Upper lobe of right lung (tissue), 1 donor: ENCODE data around the gene BBS12. TPM values are rescaled to one million over a fixed set of nuclear protein-coding genes. Genes with fewer than 3 reads are reported as not detected.

Experiments
- ATAC-seq: fragments of 200-7000 bp; cut with Tn5 transposase; one replicate; pipeline ENCODE4 v1.9.1; 2020; ENCODE audit warnings: mild to moderate bottlenecking, moderate library complexity
- DNase-seq: peaks from one replicate; pipeline ENCODE4 v3.0.0-alpha.2; 2020
- H3K27ac ChIP-seq: fragments of 200-600 bp; one replicate; pipeline ENCODE4 v1.8.0; 2022
- H3K27me3 ChIP-seq: fragments of 200-600 bp; one replicate; pipeline ENCODE4 v1.8.0; 2022; ENCODE audit warnings: mild to moderate bottlenecking
- H3K36me3 ChIP-seq: fragments of 200-600 bp; one replicate; pipeline ENCODE4 v1.8.0; 2022
- H3K4me1 ChIP-seq: fragments of 200-600 bp; one replicate; pipeline ENCODE4 v1.8.0; 2022
- H3K4me3 ChIP-seq: fragments of 200-600 bp; one replicate; pipeline ENCODE4 v1.8.0; 2022; ENCODE audit warnings: mild to moderate bottlenecking
- H3K9me3 ChIP-seq: fragments of 200-600 bp; one replicate; pipeline ENCODE4 v1.8.0; 2022
- intact Hi-C: fragments of 100-400 bp; cut with DNase I; formaldehyde crosslinking; loops from one replicate; pipeline ENCODE4 v1.11.0; 2022
- total RNA-seq: library from RNA; stranded (reverse); fragmentation: NEBNext Ultra II Directional; extraction: Animal tissue kit (Norgen Biotek cat#: 25700); gene quantifications from one replicate; pipeline ENCODE4 v1.2.1, GENCODE V29; 2021
- TF ChIP-seq, protein P1 (sequence below): fragments of 200-600 bp; IDR thresholded peaks from one replicate; pipeline ENCODE4 v1.8.0; 2022; ENCODE audit warnings: antibody characterized with exemption
- donor health status: DM: no; HTN: yes; CAD: no; lungs with severe emphysema.

BBS12 gene
- total RNA-seq, 1 donor from 2014 or later: 2.8 TPM

DNA sequence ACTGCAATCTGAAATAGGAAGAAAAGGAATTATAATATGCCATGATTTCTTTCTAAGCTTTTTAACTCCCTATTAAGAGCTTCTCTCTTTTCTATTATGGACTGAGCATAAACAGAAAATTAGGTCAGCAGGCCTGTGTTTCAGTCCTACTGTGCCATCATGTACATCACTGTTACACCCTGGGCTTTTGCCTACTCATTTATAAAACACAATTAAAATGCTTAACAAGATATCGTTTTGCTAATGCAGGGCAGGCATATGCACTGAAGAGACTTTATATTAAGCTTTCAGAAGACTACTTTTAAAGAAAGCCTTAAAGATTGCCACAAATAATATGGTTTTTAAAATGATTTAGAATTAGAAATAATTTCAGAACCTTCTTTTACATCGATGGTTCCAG is 828 bp upstream of the BBS12 start:
- Histone ChIP-seq H3K27me3 (no peaks in the 10 kb centered on the region), H3K36me3 (no peaks in the 10 kb centered on the region), H3K4me1 (peaks cover 9% of the 10 kb centered on the region), H3K27ac (peak overlapping the region; percentile 61), H3K9me3 (no peaks in the 10 kb centered on the region), H3K4me3 (peak overlapping the region; percentile 59)
- ATAC-seq (no peak), DNase-seq (no peak)
- TF ChIP-seq, protein P1, sequence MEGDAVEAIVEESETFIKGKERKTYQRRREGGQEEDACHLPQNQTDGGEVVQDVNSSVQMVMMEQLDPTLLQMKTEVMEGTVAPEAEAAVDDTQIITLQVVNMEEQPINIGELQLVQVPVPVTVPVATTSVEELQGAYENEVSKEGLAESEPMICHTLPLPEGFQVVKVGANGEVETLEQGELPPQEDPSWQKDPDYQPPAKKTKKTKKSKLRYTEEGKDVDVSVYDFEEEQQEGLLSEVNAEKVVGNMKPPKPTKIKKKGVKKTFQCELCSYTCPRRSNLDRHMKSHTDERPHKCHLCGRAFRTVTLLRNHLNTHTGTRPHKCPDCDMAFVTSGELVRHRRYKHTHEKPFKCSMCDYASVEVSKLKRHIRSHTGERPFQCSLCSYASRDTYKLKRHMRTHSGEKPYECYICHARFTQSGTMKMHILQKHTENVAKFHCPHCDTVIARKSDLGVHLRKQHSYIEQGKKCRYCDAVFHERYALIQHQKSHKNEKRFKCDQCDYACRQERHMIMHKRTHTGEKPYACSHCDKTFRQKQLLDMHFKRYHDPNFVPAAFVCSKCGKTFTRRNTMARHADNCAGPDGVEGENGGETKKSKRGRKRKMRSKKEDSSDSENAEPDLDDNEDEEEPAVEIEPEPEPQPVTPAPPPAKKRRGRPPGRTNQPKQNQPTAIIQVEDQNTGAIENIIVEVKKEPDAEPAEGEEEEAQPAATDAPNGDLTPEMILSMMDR: no peak
- intact Hi-C loops: no loop called here

DNA sequence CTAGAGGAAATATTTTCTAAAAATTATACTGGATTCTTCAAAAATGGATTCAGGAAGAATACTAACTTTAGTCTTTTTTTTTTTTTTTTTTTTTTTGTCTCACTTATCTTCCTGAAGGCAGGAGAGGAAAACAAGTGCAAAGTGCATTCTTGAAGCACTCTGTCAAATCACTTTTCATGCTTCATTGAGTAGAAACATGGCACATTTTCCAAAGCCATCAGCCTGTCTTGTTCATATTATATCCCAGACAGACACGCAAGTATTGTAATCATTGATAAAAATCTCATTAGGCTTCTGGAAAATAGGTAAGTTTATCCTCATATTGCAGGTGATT is 1.2 kb downstream of the BBS12 start:
- intact Hi-C loops: no loop called here
- H3K27me3 ChIP-seq: no peaks in the 10 kb centered on the region
- DNase-seq (no peak), ATAC-seq (no peak)
- no peaks in the 10 kb centered on the region for H3K36me3 ChIP-seq
- H3K9me3 ChIP-seq: no peaks in the 10 kb centered on the region
- H3K4me3 ChIP-seq: peak overlapping the region; percentile 28
- peaks cover 9% of the 10 kb centered on the region for H3K4me1 ChIP-seq
- H3K27ac ChIP-seq: peak overlapping the region; percentile 64
- TF ChIP-seq, protein P1: no peak

DNA sequence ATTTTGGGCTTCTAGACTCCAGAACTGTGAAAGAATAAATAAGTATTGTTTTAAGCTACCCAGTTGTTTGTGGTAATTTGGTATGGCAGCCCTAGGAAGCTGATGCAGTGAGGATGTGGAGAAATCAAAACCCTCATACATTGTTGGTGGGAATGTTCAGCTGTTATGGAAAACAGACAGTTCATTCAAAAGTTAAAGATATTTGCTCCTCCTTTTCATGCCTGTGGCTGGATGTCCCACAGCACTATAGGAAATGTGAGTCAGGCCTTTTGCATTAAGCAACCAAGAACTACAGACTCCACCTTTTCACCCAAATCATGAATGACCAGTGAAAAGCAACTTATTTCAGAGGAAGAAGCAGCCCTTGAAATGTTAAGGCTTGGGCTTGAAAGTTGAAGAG is 6.7 kb downstream of the BBS12 start:
- H3K27me3 ChIP-seq: no peaks in the 10 kb centered on the region
- no peak overlapping the region for H3K27ac ChIP-seq
- TF ChIP-seq, protein P1: no peak
- no peaks in the 10 kb centered on the region for H3K9me3 ChIP-seq
- DNase-seq (no peak), ATAC-seq (no peak)
- intact Hi-C loops: no loop called here
- no peak overlapping the region for H3K4me3 ChIP-seq
- peaks cover 9% of the 10 kb centered on the region for H3K36me3 ChIP-seq
- H3K4me1 ChIP-seq: peaks cover 6% of the 10 kb centered on the region

DNA sequence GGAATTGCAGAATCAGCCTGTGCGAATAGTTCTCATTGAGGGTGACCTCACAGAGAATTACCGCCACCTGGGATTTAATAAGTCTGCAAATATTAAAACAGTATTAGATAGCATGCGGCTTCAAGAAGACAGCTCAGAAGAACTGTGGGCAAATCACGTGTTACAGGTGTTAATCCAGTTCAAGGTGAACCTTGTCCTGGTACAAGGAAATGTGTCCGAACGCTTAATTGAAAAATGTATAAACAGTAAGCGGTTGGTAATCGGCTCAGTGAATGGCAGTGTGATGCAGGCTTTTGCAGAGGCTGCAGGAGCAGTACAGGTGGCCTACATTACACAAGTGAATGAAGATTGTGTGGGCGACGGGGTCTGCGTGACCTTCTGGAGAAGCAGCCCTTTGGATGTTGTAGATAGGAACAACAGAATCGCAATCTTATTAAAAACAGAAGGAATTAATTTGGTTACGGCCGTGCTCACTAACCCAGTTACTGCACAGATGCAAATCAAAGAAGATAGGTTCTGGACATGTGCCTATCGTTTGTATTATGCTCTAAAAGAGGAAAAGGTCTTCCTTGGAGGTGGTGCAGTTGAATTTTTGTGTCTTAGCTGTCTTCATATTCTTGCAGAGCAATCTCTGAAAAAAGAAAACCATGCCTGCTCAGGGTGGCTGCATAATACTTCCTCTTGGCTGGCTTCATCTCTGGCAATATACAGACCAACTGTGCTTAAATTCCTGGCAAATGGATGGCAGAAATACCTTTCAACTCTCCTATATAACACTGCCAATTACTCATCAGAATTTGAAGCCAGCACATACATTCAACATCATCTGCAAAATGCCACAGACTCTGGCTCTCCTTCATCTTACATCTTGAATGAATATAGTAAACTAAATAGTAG is 10.7 kb downstream of the BBS12 start:
- no peak for ATAC-seq
- H3K9me3 ChIP-seq: no peaks in the 10 kb centered on the region
- H3K27ac ChIP-seq: no peak overlapping the region

DNA sequence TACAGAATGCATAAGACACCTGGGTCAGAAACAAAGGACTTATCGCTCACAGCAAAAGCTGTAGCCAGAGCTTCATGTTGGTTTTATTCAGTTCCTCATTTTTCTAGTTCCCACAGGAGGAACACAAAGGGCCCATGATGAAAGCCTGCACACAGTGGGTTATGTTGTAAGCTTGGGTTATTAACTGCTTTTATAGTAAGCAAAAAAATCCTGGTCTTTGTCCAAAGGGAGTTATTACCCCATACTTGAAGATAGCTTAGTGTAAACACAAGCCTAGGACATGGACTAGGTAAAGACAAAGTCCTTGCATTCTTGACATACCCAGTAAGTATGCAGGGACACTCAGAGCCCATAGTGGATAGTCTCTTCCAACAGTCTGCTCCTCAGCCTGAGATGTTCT is 11.7 kb downstream of the BBS12 start:
- Histone ChIP-seq H3K4me1 (peaks cover 7% of the 10 kb centered on the region), H3K36me3 (peaks cover 9% of the 10 kb centered on the region), H3K9me3 (no peaks in the 10 kb centered on the region), H3K27ac (no peak overlapping the region), H3K27me3 (no peaks in the 10 kb centered on the region), H3K4me3 (no peak overlapping the region)
- intact Hi-C loops: no loop called here
- TF ChIP-seq, protein P1: no peak
- ATAC-seq: peak; percentile 72
- no peak for DNase-seq

More for the DNA sequence above, 10.7 kb downstream of the BBS12 start:
- TF ChIP-seq, protein P1: no peak
- Histone ChIP-seq H3K4me1 (peaks cover 7% of the 10 kb centered on the region), H3K36me3 (peaks cover 9% of the 10 kb centered on the region), H3K27me3 (no peaks in the 10 kb centered on the region), H3K4me3 (no peak overlapping the region)
- no peak for DNase-seq
- intact Hi-C loops: no loop called here
